ENCODE results near the gene CNTFR.

- no peak for TF ChIP-seq CTCF (IDR thresholded peaks at IDR 0.05; ENCODE audit: poor library complexity)
- TF ChIP-seq EZH2phosphoT487 (IDR thresholded peaks at IDR 0.05; ENCODE audit: low read depth, severe bottlenecking, unreplicated experiment), result no peak
Measured at GRCh38 chr9:34515959-34516358, 73.6 kb downstream of the CNTFR start.
